ENCODE results near the gene TAF11.
"Not testable (repeated sequence)": the region's sequence is repeated elsewhere in the genome, so short reads cannot be mapped to it uniquely, and the experiment has no call there.

The TAF11 gene

GRCh38 chr6:34864007-34864406 lies 23.8 kb downstream of the TAF11 start:
- DNase-seq, result no peak

DNA sequence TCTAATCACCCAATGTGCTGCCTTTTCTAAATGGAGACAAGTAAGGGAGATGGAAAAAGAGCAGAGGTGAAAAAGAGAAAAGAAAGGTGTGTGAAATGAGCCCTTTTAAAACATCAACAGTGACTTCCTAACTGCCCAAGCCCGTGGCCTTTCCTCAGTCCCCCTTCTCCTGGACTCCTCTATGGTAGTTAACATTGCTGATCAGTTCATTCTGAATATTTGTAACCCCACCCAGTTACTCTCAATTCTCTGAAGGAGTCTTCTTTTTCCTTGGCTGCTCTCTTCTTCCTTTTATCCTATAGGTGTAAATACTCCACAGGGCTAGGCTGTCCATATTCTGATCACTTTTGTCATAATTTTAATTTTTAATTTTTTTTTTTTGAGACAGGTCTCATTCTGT lies 27.1 kb downstream of the TAF11 start:
- no peak for DNase-seq

DNA sequence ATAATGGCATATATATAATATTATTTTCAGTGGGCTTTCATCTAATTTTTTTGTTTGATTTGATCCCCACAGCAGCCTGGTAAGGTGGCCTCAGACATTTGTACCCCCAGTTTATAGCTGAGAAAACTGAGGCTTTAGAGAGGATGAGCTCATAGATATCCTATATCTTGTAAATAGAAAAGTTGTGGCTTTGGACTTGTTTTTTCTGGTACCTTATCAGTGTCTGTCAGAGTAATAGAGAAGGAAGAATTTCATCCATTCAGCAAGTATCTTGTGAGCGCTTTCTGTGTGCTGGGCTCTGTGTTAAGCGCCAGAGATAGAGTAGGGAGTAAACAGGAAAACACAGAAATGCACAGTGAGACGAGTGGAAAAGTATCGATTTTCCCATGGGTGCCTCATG lies 27.9 kb downstream of the TAF11 start:
- no peak for DNase-seq

DNA sequence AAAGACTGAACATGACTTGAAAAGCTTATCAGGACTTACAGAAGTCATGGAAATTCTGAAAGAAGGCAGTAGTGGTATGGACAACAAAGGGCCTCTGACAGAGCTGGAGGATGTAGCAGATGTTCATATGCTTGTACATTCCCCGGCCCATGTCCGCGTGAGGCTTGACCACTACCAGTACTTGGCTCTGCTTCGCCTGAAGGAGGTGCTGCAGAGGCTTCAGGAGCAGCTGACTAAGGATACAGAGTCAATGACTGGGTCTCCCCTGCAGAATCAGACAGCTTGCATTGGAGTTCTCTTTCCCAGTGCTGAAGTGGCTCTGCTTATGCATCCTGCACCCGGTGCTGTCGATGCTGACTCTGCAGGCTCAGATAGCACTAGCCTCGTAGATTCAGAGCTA lies 29.2 kb downstream of the TAF11 start:
- no peak for DNase-seq

- no peak for DNase-seq
These were observed 32.4 kb downstream of the TAF11 start for GRCh38 chr6:34855463-34855862.

- DNase-seq, result no peak
These were observed 35.3 kb downstream of the TAF11 start for GRCh38 chr6:34852406-34853085.

DNA sequence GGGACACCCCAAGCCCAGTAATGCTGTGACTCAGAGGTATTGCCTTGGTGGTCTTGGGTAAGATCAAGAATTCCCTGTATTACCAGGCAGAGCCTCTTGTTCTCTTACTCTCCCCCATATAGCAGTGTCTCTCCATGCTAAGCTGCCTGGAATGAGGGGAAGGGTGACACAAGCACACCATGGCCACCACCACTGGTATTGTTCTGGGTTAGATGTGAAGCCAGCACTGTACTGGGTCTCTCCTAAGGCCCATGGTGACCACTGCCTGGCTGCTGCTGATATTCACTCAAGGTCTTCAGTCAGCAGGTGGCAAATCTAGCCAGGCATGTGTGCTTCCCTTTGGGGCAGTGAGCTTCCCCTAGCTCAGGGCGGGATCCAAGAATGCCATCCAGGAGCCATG lies 36.5 kb downstream of the TAF11 start:
- no peak for DNase-seq

DNA sequence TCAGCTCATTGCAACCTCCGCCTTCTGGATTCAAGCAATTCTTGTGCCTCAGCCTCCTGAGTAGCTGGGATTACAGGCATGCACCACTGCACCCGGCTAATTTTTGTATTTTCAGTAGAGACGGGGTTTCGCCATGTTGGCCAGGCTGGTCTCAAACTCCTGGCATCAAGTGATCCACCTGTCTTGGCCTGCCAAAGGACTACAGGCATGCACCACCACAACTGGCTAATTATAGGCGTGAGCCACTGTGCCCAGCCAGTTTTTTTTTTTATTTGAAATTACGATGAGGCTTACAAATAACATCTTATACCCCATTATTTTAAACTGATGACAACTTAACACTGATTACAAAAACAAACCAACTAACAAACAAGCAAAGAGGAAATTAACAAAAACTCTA lies 38.8 kb downstream of the TAF11 start:
- DNase-seq, result not testable (repeated sequence)

- DNase-seq, result no peak
These were observed 48.0 kb downstream of the TAF11 start for GRCh38 chr6:34839666-34840352.

DNA sequence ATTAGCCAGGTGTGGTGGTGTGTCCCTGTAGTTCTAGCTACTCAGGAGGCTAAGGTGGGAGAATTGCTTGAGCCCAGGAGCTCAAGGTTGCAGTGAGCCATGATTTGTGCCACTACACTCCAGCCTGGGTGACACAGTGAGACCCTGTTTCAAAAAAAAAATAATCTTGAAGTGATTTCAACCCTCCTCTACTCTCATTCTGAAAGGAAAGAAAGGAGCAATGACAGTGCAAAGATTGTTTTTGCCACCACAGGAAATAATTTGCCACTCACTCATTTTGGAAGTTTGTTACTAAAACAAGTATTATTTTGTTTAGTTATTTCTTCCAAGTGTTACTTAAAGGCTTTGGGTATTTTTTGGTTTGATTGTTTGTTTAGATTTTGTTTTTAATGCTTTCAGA lies 50.3 kb downstream of the TAF11 start:
- DNase-seq, result no peak

DNA sequence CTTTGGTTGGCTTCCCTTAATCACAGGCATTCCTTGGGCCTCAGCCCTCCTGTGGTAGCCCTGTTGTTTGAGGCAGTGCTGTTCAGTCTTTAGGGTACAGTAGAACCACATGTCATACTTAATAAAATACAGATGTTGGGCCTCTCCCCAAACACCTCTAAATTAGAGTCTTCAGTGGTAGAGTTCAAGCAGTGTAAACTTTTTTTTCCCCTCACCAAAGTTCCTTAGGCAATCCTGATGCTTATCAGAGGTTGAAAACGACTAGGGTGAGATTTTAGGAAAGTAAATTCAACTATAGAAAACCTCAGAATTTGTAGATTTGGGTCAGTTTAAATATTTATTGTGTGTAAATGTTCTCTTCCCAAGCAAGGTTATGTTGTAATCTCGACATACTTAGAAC lies 51.4 kb downstream of the TAF11 start:
- no peak for DNase-seq

DNA sequence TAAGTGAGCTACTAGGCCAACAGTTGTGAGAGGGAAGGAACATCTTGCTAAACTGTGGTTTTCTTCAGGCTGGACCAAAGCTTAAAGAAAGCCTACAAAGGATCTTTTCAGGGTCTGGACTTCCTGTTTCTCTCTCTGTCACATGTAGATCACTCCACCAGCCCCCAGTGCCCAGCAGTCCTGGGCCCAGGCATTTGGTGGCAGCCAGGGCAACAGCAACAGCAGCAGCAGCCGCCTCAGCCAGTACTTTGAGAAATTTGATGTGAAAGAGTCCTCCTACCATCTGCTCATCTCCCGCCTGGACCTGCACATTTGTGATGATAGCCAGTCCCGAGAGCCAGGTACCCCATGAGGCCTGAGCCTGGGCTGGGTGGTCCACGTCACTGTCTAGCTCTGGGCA lies 51.8 kb downstream of the TAF11 start:
- no peak for DNase-seq

DNA sequence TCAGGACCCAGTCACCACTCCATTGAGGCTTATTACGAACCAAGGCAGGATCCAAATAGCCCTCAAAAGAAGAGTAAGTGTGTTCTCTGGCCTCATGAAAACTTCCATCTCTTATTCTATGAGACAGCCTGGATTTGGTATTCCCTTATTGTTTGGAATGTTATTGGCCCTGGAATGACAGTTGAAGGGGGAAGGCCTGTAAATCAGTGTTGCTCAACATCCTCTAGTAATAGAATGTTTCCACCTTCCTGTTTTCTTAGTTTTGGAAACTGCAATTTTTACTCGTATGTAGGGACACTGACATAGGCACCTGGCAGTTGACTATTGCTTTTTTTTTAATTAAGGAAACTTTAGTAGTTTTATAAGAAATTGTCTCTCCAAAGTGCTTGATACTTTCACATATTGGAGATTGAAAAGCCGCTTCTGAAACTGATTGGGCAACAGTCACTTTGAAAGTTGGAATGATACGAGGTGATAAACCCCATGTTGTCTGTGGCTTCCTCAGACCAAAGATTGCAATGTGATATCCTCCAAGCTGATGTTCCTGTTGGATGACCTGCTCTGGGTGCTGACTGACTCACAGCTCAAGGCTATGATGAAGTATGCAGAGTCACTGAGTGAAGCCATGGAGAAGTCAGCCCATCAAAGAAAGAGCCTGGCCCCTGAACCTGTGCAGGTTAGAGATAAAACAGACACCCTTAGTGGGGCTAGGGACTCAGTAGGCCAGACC lies 52.9 kb downstream of the TAF11 start:
- no peak for DNase-seq

DNA sequence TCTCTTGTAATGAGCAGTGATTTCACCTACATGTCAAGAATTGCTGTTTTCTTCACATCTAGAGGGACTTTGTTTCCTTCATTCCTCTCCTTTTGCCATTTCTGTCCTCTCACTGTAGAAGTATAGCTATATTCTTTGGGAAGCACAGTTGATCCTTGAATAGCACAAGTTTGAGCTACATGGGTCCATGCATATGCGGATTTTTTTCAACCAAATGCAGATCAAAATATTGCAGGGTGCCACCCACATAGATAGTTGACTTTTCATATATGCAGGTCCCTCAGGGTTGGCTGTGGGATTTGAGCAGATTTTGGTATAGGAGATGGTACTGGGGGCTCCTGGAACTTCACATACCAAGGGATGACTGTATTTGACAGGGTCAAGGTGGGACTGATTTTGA lies 54.9 kb downstream of the TAF11 start:
- no peak for DNase-seq

DNA sequence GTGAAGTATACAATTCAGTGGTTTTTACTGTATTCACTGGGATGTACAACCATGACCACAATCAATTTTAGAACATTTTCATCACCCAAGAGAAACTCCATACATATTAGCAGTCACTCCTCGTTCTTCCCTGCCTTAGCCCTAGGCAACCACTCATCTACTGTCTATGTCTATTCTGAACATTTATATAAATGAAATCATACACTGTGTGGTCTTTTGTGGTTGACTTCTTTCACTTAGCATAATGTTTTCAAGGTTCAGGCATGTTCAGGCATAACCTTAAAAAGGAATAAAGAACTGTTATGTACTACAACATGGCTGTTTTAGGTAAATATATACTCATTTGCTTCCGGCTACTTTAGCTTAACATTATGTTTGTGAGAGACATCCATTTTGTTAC lies 58.7 kb downstream of the TAF11 start:
- no peak for DNase-seq

Measured in NCI-H82 (cell line).